Left renal cortex interstitium (tissue), 4 donors: ENCODE results near the gene DDC. TPM values are rescaled to one million over a fixed set of nuclear protein-coding genes. Genes with fewer than 3 reads are reported as not detected.
A peak's percentile ranks its signal among the peaks of the same experiment; 100 is the strongest.
"Not testable (repeated sequence)": the region's sequence is repeated elsewhere in the genome, so short reads cannot be mapped to it uniquely, and the experiment has no call there.

Experiments used
- DNase-seq, 4 donors: peaks; one replicate each; pipeline ENCODE4 v3.0.0-alpha.2; 2013; ENCODE audit warnings: low read depth in 4 of 4, low spot score in 2 of 4, missing footprints in 1 of 4
- polyA plus RNA-seq, 4 donors: library from polyadenylated mRNA; unstranded; fragments of 120-200 nt; gene quantifications; one replicate each; pipeline ENCODE4 v1.2.1, GENCODE V29; 2013; ENCODE audit not compliant: insufficient read length in 4 of 4

DDC gene
- polyA plus RNA-seq, 4 donors = 64.0 to 88.1 (median 72.7) TPM

DNA sequence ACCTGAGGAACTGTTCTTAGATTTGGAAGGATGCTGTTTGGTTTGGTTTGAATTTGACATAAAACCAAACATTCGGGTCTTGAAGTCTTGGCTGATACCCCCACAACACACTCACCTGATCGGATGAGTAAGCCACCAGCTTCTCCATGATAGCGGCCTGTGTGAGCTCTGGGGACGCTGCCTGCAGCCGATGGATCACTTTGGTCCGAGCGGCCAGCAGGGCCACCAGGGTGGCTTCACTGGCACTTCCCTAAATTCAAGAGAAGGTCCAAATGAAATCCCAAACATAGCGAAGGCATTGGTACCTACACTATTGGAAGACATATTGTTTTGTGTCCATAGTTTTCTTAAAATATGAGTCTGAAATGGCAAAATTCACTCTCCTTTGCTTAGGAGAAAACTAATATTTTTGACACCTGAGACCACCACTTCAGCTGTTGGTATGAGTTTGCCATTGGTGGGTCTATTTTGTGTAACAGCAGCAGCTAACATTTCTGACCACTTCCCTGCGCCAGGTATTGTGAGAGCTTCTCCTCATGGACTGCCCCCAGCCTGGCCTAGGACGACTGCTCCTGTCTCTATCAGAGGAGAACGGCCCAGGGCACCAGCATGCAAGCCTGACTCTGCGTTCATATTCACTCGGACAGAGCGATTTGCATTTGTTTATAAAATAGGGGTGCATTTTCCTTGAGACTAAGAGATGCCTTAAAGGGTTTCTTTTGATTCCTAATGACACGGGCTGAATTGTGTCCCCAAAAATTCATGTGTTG lies 35.9 kb downstream of the DDC start:
- no peak for DNase-seq

- DNase-seq = no peak
Observed at GRCh38 chr7:50528266-50529092, 36.7 kb downstream of the DDC start.

- DNase-seq = not testable (repeated sequence)
Observed at GRCh38 chr7:50519350-50519749, 45.9 kb downstream of the DDC start.

- DNase-seq = no peak
Observed at GRCh38 chr7:50513166-50513871, 51.9 kb downstream of the DDC start.

GRCh38 chr7:50512384-50512783 lies 52.8 kb downstream of the DDC start:
- DNase-seq = no peak

DNA sequence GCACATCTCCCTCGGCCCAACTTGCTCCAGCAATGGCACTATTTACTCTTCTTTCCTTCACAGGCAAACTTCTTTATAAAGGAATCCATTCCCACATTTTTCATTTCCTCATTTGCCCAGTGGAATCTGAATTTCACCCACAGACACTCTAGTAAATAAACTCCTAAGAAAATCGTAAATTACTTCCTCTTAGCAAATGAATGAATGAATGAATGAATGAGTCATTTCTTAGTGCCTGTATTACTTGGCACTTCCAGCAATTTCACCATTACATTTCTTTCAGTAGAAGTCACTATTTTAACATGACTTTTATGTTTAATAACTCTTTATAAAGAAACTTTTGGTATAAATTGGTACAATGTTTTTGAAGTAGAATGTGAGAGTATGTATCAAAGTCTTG lies 55.7 kb downstream of the DDC start:
- DNase-seq = no peak

DNA sequence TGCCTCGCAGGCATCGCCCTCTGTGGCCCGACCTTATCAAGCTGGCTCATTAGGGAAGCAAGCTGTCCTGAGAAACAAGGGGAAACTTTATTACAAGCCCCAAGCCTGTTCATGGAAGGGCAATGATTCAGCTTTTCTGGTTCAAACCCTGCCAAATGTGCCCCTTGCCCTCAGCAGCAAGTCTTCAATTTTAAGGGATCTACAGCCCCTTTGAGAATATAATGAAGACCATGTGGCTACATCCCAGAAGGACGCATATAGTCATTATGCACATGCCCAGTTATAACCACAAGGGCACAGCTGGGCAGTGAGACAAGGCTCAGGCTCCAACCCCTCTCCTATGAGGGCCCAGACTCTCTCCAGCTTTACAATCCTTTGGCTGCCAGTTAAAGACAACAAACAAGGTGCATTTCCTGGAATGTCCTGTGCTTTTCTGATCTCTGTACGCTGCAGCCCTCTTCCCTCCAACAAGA lies 56.7 kb downstream of the DDC start:
- DNase-seq = no peak

DNA sequence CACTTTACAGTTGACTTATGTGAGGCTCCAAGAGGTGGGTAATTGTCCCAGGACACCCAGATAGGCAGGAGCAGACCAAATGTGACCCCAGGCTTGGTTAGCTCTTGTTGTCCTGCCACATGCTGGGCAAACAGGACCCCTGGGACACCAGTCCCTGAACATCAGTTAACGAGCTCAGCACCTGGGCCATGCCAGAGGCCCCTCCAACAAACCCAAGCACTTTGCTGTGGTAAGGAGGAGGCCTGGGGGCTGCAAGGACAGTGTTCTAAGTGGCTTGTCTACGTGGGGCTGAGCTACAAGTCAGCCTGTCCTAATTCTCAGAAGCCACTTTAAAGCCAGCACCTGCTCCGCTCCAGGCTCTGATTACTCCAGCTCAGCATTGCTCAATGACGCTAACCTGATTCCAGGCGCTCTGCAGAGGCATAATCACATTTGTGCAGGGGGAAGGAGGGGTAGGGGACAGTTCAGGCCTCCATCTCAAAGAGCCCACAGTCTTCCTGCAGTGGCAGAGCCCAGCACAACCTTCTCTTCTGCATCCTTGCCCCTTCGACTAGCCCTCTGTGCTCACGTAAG lies 57.2 kb downstream of the DDC start:
- no peak for DNase-seq

DNA sequence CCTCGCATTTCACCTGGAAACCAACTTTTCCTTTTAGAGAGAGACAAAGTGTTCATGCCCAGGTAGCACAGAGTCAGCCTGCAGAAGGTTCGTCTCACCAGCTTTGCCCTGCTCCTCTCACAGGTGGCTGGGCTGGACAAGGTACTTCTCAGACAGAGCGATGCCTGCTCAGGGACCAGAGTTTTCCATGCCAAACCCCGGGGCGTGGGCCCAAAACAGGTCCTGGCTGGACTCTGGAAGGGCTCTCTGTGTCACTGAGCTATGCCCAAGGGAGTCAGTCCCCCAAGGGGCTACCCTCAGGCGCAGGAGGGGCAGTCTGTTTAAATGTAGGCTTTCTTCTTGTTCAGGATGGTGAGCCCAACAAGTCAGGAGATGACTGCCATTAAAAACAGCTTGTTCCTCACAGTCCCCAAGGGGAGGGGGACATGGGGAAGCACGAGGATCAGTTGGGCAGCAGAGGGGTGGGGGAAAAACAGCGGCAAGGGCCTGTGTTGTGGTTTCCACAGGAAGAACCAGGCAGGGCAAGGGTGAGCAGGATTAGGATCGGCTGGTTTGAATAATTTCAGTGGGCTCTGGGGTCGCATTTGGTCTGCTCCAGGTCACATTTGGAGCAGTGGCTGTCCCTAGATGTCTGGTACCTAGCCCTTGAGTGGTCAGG lies 59.5 kb downstream of the DDC start:
- DNase-seq = no peak

DNA sequence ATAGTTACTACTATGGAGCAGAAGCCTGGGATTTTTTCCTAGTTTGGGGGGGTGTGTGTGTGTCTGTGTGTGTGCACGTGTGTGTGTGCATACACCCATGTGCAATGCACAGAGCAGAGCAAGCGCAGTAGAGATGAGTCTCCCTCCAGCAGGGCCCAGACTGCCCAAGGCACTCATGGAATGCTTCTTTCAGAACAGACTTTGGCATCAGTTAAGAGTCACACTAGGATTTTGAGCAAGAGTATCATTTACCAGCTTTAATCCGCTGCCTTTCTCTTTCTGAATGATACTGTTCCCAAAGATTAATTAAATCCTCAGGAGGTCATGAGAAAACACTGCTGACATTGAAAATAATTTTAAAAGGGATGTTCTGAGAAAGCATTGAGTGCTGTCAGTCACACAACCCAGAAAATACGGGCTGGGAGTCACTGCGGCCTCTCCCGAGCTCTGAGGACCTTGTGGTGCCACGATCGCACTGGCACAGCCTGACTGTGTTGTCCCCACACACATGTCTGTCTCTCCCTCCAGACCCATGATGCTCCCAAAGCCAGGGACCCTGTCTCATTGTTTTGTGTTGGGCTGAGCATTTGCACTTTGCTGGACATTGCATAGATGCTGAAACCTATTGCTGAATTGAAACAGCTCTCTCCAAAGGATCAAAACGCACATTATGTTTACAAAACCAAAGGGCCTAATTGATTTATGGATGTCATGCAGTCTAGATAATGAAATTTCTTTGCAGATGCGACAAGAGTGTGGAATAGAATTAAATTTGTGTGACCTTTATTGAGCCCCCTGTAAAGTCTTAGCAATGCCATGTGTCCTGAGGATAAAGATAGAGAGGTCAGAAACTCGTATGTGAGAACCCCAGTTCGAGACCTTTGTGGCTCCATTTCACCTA lies 60.3 kb downstream of the DDC start:
- DNase-seq = no peak

GRCh38 chr7:50502947-50503346 lies 62.3 kb downstream of the DDC start:
- DNase-seq = no peak

GRCh38 chr7:50502001-50502684 lies 63.1 kb downstream of the DDC start:
- DNase-seq = peak in 2 of 4 donors; percentile 21 to 37

DNA sequence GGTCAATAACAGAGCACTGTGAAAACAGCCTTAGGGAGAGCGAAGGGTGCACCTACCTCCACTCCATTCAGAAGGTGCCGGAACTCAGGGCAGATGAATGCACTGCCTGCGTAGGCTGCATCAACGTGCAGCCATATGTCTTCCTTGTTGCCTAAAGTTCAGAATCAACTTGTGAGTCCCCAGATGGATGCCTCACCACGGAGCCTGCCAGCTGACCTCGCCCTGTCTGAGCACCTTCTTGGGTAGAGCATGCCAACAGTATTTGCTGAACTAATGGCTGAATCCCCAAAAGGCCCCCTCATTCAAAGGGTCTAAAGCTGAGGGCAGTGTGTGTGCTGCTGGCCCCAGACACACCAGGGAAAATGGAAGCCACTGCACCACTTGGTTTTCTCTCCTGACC lies 66.1 kb downstream of the DDC start:
- no peak for DNase-seq

GRCh38 chr7:50497968-50498367 lies 67.2 kb downstream of the DDC start:
- DNase-seq = no peak

DNA sequence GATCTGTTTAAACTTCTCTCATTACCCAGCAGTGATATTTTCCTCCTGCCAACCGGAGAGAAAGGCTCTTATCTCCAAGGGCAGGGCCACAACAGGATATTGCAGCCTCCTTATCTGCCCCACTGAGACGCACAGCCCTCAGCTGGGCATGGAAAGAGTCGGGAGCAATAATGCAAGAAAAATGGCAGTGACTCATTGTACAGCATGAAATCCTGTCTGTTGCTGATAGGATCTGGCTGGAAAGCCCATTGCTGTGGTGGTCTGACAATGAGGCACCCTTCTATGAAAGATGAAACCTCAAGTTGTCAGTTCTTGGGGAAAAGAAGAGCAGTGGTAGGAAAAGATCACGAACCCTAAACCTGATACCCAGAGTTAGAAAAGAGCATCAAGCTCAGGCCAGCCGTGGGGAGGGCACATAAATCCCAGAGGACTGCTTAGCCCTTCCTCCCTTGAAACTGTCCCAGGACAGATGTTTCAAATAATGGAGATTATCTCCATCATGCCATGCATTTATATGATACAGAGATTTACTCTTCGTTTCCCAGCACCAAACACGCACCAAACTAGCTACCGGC lies 68.0 kb downstream of the DDC start:
- no peak for DNase-seq

- DNase-seq = no peak
Observed at GRCh38 chr7:50496569-50496968, 68.6 kb downstream of the DDC start.

- no peak for DNase-seq
Observed at GRCh38 chr7:50495746-50496145, 69.5 kb downstream of the DDC start.

GRCh38 chr7:50492770-50493519 lies 72.3 kb downstream of the DDC start:
- no peak for DNase-seq
